ENCODE measurements around the gene KRT14.
A peak's percentile ranks its signal among the peaks of the same experiment; 100 is the strongest.
"Not testable (repeated sequence)": the region's sequence is repeated elsewhere in the genome, so short reads cannot be mapped to it uniquely, and the experiment has no call there.

The KRT14 gene

DNA sequence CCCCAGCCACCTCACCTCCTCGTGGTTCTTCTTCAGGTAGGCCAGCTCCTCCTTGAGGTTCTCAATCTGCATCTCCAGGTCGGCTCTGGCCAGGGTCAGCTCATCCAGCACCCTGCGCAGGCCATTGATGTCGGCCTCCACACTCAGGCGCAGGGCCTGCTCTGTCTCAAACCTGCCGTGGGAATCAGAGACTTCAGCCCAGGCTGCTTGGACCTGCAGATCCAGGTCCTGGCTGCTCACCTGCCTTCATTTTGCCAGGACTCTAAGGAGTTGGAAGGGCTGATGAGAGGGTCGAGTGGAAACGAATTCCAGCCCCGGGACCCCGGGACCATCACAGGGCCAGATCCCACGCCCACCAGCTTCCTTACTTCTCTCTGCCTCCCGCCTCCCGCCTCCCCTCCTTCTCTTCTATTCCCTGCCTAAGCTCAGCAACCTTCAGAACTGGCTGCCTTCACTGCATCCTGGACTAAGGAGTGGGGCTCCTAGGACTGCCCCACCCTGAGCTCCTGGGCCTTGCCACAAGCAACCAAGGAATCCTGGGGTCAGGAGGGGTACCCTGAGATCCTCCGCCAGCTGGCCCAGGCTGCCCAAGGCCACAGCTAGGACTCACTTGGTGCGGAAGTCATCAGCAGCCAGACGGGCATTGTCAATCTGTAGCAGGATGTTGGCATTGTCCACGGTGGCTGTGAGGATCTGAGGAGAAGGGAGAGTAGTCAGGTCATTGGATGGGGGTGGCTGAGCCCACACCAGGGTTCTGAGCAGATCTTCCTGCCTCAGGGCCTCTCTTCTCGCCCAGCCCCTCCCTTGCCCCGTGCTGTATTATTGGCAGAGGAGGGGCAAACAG, 35.9 kb upstream of the KRT14 start:
- not testable (repeated sequence) for DNase-seq (ENCODE audit: low spot score)

DNA sequence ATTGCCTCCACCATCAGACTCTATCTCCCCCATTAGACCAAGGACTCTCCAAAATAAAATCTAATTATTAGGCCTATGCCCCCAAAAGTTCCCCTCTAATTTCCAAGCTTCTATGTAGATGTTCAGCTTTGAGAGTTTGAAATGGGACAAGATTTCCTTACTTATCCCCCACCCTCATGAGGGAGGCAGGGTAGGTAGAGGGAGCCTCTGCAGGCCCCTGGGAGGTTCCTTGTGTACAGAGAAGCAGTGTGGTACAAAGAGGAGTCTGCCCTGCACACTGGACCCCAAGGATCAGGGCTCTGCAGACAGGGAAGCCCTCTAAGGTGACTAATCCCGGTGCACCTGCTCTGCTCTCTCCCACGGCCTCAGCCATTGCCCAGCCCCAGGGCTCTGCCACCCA, 35.2 kb upstream of the KRT14 start:
- DNase-seq (ENCODE audit: low spot score) = no peak

DNA sequence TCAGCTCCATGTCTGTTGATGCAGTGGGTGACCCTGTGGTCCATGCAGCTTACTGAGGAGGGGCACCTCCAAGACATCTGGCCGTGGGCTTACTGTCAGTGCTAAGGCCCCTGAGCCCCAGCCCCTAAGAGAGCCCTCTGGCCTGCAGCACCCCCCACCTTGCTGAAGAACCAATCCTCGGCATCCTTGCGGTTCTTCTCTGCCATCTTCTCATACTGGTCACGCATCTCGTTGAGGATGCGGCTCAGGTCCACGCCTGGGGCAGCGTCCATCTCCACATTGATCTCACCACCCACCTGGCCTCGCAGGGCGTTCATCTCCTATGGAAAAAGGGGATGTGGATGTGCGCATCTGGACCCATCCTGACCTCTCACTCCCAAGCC, 34.7 kb upstream of the KRT14 start:
- not testable (repeated sequence) for DNase-seq (ENCODE audit: low spot score)

DNA sequence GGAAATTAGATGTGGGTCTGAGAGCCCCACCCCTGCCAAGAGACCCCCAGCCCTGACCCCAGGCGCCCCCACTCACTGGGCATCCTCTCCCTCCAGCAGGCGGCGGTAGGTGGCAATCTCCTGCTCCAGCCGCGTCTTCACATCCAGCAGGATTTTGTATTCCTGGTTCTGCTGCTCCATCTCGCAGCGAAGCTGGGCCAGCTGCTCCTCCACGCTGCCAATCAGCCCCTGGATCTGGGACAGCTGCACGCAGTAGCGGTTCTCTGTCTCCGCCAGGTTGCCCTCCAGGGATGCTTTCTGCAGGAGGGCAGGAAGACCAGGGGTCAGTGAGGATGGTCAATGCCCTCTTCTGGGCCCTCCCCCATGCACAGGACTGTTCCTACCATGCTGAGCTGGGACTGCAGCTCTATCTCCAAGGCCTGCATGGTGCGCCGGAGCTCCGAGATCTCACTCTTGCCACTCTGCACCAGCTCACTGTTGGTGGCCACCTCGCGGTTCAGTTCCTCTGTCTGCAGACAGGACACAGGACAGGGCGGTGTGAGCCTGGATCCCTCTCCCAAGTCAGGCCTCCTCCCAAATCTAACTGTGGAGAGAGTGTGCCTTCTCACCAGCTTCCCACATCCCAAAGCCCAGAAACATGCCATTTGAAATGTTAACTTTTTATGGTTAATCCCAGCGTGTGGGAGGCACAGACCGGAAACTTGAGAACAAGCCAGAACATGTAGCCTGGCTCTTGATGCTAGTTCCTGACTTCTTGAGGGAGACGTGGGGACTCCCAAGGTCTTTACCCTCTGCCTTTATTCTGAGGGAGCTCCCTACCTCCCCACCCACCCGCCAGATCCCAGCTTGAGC, 34.1 kb upstream of the KRT14 start:
- no peak for DNase-seq (ENCODE audit: low spot score)

DNA sequence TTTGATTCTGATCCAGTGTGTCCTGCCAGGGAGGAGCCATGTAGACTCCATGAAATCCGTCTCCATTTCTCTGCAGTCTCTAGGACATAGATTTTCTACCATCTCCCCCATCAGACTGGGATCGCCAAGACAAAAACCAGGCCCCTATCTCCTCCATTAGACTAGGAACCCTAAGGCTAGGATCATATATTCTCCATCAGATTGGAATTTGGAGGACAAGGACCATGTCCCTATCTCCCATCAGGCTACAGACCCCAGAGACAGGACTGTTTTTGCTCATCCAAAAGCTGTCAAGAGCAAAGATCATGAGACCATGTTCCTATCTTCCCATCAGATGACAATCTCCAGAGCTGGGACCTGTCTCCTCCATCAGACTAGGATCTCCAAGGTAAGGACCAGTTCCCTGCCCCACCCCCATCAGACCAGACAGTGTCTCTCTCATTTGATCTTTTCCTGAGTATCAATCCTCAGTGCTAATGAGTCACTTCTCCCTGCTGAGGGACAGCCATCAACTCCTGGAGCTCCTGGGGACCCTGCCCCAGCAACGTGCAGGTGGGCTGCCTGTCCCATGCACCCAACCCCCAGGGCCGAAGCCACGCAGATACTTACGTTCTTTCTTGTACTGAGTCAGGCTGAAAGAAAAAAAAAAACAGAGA, 33.4 kb upstream of the KRT14 start:
- DNase-seq (ENCODE audit: low spot score) = not testable (repeated sequence)

GRCh38 chr17:41619036-41619926, 32.6 kb upstream of the KRT14 start:
- no peak for DNase-seq (ENCODE audit: low spot score)

- no peak for DNase-seq (ENCODE audit: low spot score)
These were observed 31.8 kb upstream of the KRT14 start for GRCh38 chr17:41618341-41619035.

- DNase-seq (ENCODE audit: low spot score) = no peak
These were observed 31.0 kb upstream of the KRT14 start for GRCh38 chr17:41617698-41618097.

DNA sequence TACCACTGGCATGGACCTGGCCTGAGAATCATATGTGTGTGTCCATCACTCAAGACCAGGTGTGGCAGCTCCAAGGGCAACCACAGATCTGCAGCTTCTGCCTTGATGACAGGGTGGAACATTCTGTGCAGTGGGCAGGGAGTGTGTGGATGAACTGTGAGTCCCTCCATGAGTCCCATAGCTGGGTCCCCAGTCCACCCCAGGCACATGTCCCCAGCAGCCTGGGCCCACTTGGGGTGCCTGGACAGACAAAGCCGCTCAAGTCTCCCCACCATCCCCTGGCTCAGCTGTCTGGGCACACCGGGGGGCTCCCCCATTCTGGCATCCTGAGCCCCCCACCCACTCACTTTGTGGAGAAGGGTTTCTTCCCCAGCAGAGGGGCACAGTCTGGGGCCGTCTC, 30.4 kb upstream of the KRT14 start:
- no peak for DNase-seq (ENCODE audit: low spot score)

GRCh38 chr17:41616486-41616885, 29.8 kb upstream of the KRT14 start:
- not testable (repeated sequence) for DNase-seq (ENCODE audit: low spot score)

DNA sequence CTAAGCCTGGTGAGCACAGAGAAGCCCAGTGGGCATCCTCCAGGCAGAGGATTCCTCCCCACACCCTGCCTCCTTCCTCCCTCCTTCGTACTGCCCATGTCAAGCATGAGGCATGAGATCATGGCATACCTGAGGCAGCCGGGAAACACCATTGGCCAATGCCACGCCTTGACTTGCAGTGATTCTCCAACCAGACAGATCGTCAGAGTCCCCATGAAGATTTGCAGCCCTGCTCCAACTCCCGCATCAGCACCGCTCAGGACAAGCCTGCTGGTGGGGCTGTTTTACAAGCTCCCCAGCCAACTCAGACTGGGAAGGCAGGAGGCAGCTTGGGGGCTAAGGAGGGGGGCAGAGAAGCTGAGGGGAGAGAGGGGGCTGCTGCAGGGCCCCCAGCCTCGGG, 28.8 kb upstream of the KRT14 start:
- DNase-seq (ENCODE audit: low spot score) = peak; percentile 17

DNA sequence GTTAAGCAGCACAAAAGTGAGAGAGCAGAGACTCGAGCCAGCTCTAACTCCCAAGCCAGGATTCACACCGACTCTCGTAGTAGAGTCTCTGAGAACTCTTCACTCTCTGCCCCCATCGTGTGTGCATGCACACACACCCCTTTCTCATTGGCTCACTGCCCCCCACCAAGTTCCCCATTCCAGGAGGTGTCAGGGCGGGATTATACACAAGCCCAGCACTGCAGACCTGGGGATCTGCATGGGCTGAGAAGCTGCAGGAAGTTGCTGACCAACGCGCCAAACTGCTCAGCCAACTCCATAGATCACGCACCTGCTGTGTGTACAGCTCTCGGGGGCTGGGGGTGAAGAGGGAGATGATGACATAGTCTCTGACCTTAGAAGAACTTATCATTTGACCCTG, 28.1 kb upstream of the KRT14 start:
- DNase-seq (ENCODE audit: low spot score) = not testable (repeated sequence)

- no peak for DNase-seq (ENCODE audit: low spot score)
These were observed 27.4 kb upstream of the KRT14 start for GRCh38 chr17:41614098-41614497.

GRCh38 chr17:41613277-41614082, 26.8 kb upstream of the KRT14 start:
- DNase-seq (ENCODE audit: low spot score) = no peak

- peak; percentile 57 for DNase-seq (ENCODE audit: low spot score)
These were observed 25.9 kb upstream of the KRT14 start, which contains the start of gene KRT16 for GRCh38 chr17:41612376-41613160. KRT16 (minus strand) TSS chr17:41612767; CDS start chr17:41612688, 79 bp downstream.

DNA sequence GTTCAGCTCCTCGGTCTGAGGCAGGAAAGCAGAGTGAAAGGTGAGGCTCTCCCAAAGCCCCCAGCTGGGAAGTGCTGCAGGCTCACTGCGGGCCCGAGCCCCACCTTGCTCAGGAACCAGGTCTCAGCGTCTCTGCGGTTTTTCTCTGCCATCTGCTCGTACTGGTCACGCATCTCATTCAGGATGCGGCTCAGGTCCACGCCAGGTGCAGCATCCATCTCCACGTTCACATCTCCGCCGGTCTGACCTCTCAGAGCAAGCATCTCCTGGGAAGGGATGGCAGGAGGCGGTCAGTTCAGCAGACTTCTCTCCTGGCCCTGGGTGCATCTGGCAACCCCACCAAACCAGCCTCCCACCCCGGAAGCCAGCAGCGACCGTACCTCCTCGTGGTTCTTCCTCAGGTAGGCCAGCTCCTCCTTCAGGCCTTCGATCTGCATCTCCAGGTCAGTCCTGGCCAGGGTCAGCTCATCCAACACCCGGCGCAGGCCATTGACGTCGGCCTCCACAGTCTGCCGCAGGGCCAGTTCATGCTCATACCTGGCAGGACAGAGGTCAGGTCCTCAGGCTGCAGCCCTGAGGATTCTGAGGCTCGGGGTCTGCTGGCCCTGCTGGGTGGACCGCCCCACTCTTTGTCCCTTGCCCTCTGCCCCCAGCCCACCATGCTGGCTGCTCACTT, 24.4 kb upstream of the KRT14 start:
- DNase-seq (ENCODE audit: low spot score) = no peak

GRCh38 chr17:41610061-41610517, 23.4 kb upstream of the KRT14 start:
- not testable (repeated sequence) for DNase-seq (ENCODE audit: low spot score)

DNA sequence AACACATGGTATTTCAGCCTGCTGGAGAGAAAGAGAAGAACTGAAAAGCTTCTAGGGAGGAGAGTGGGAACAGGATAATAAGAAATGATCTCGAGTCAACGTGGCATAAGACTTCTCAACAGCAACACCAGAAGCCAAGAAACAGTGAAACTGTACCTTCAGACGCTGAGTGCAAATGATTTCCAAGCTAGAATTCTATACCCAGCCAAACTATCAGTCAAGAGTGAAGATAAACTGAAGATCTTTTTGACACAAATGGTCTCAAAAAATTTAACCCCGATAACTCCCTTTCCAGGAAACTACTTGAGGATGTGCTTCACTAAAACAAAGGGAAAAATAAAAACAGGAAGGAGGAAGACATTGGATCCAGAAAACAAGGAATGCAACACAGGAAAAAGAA, 20.2 kb upstream of the KRT14 start:
- DNase-seq (ENCODE audit: low spot score) = not testable (repeated sequence)
